ENCODE measurements around the gene INTS3.
A peak's percentile ranks its signal among the peaks of the same experiment; 100 is the strongest.

The INTS3 gene

GRCh38 chr1:153727463-153728304 is at the start of gene INTS3:
INTS3 (plus strand) TSS chr1:153728050; CDS start chr1:153728635, 585 bp downstream.
- peak; percentile 99 for DNase-seq (ENCODE audit: low spot score)

DNA sequence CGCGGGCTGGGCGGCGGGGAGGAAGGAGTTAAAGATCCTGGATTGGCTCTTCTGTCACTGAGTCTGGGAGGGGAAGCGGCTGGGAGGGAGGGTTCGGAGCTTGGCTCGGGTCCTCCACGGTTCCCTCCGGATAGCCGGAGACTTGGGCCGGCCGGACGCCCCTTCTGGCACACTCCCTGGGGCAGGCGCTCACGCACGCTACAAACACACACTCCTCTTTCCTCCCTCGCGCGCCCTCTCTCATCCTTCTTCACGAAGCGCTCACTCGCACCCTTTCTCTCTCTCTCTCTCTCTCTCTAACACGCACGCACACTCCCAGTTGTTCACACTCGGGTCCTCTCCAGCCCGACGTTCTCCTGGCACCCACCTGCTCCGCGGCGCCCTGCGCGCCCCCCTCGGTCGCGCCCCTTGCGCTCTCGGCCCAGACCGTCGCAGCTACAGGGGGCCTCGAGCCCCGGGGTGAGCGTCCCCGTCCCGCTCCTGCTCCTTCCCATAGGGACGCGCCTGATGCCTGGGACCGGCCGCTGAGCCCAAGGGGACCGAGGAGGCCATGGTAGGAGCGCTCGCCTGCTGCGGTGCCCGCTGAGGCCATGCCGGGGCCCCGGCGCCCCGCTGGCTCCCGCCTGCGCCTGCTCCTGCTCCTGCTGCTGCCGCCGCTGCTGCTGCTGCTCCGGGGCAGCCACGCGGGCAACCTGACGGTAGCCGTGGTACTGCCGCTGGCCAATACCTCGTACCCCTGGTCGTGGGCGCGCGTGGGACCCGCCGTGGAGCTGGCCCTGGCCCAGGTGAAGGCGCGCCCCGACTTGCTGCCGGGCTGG is 49.1 kb upstream of the INTS3 start, which contains the start of gene NPR1:
Gene NPR1 (plus strand): TSS at position 170 of the 818 bp plus-strand sequence. CDS start 421 bp downstream, at position 591.
- no peak for DNase-seq (ENCODE audit: low spot score)

DNA sequence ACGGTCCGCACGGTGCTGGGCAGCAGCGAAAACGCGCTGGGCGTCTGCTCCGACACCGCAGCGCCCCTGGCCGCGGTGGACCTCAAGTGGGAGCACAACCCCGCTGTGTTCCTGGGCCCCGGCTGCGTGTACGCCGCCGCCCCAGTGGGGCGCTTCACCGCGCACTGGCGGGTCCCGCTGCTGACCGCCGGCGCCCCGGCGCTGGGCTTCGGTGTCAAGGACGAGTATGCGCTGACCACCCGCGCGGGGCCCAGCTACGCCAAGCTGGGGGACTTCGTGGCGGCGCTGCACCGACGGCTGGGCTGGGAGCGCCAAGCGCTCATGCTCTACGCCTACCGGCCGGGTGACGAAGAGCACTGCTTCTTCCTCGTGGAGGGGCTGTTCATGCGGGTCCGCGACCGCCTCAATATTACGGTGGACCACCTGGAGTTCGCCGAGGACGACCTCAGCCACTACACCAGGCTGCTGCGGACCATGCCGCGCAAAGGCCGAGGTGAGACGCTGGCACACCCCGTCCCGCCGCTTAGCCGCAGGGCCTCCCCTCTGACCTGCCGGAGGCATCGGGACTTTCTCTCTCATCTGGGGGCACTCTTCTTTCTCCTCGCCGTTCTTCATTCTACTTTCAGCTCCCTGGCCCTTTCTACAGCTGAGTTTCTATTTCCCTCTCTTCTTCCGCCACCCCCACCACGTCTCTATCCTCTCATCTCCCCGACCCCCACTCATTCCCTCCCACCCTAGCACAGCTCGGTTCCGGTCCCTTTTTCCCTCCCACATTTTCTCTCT is 48.3 kb upstream of the INTS3 start:
- DNase-seq (ENCODE audit: low spot score) = no peak

GRCh38 chr1:153680120-153680403 is 47.8 kb upstream of the INTS3 start:
- DNase-seq (ENCODE audit: low spot score) = no peak

GRCh38 chr1:153682730-153683129 is 45.1 kb upstream of the INTS3 start:
- no peak for DNase-seq (ENCODE audit: low spot score)

- no peak for DNase-seq (ENCODE audit: low spot score)
Measured at GRCh38 chr1:153683854-153684253, 44.0 kb upstream of the INTS3 start.

DNA sequence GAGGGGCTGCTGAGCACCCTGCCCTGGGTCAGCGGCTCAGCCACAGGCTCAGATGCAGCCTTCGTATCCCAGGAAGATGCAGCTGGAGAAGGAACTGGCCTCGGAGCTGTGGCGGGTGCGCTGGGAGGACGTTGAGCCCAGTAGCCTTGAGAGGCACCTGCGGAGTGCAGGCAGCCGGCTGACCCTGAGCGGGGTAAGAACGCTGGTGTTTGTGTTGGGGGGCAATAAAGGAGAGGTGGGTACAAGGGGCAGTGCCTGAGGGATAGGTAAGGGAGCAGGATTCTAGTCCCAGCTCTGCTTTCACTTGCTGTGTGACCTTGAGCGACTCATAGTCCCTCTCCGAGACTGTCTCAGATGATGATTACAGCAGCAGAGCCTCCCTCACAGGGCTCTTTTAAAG is 43.0 kb upstream of the INTS3 start:
- DNase-seq (ENCODE audit: low spot score) = no peak

- DNase-seq (ENCODE audit: low spot score) = no peak
Measured at GRCh38 chr1:153685544-153686340, 42.1 kb upstream of the INTS3 start.

DNA sequence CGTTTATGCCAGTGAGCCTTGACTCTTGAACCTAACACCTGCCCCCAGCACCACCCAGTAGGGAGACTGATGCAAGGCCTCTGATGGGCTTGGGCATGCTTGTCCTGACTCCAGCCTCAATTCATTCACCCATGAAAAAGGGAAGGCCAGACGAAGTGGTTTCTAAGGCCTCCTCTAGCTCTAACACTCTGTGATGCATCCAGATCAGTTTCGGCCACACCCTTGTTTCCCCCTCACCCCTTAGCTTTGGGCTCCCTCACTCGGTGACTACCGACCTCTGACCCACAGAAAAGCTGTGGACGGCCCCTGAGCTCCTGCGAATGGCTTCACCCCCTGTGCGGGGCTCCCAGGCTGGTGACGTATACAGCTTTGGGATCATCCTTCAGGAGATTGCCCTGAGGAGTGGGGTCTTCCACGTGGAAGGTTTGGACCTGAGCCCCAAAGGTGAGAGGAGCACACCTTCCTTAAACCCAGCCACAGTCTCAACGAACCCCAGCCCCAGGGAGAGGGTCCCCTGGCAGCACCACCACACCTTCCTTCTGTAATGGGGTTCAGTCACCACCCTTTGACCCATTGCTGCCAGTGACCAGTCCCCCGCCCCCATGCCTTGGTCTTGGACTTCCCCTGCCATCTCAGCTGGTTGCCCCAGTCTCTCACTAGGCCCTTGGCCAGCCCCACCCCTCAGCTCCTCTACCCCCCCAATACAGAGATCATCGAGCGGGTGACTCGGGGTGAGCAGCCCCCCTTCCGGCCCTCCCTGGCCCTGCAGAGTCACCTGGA is 40.3 kb upstream of the INTS3 start:
- no peak for DNase-seq (ENCODE audit: low spot score)

DNA sequence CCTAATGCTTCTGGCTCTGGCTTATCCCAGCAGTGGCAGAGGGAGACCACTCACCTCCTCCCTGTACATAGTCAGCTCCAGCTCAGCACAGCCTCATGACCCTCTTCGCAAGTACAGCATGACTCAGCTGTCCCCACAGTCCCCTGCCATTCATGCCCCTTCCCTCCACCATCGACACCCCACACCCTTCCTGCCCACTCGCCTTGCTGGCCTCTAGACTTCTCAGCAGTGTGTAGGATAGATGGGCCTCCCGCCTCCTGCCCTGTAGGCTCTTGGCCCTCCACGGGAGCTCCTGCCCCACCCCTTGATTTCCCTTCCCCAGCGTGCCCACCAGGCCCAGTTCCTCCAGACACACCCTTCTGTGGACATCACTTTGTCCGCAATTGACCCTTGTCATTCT is 39.6 kb upstream of the INTS3 start:
- DNase-seq (ENCODE audit: low spot score) = no peak

DNA sequence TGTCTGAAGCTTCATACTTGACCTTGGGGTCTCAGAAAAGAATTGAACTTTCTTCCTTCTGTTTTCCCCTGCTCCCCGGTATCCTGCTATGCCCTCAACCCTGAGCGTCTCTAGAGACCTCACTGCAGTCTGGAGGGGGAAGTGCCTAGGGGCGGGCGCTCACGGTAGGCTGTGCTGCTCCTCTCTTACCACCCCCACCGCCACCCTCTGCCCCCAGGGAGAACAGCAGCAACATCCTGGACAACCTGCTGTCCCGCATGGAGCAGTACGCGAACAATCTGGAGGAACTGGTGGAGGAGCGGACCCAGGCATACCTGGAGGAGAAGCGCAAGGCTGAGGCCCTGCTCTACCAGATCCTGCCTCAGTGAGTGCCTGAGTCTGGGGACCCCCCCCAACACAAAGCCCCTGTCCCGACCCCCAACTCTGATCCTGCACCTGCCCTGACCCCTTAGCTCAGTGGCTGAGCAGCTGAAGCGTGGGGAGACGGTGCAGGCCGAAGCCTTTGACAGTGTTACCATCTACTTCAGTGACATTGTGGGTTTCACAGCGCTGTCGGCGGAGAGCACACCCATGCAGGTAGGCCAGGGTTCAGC is 39.0 kb upstream of the INTS3 start:
- DNase-seq (ENCODE audit: low spot score) = no peak

DNA sequence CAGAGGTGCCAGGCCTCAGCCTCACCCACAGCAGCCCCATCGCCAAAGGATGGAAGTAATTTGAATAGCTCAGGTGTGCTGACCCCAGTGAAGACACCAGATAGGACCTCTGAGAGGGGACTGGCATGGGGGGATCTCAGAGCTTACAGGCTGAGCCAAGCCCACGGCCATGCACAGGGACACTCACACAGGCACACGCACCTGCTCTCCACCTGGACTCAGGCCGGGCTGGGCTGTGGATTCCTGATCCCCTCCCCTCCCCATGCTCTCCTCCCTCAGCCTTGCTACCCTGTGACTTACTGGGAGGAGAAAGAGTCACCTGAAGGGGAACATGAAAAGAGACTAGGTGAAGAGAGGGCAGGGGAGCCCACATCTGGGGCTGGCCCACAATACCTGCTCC is 34.4 kb upstream of the INTS3 start:
- no peak for DNase-seq (ENCODE audit: low spot score)

- DNase-seq (ENCODE audit: low spot score) = no peak
Measured at GRCh38 chr1:153696741-153697140, 31.1 kb upstream of the INTS3 start.

DNA sequence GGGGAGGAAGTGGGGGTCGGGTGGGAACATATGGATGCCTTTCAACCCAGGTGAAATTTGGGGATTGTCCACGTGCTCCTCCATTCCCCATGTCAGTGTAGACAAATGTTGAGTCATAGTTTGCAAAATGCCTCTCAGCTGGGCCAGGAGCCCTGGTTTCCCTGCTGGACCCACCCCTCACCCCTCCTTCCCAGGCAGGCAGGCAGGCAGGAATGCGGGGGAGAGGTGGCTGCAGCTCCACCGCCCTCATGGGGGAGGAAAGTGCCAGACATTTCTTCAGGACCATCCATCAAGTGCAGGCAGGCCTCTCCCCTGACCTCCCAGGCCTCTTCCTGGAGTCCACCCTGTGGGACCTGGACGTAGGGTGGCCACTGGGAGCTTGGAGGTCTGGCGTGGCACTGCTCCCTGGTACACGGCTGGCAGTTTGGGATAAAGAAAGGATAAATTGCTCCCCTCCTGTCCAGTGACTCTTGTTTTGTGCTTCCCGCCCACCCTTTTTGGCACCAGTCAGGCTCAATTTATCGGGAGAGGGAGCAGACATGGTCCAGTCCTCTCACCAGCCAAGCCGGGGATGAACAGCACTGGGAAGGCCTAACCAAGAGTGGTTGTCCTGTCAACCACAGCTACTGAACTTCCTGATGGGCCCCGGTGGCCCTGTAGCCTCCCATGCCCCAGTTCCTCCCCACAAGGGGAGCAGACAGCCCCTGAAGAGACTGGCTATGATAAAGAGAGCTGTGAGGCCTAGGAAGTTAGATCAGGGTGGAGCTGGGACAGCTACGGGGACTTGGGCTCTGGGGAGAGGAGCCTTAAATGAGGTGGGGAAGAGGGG is 30.4 kb upstream of the INTS3 start:
- DNase-seq (ENCODE audit: low spot score) = no peak

DNA sequence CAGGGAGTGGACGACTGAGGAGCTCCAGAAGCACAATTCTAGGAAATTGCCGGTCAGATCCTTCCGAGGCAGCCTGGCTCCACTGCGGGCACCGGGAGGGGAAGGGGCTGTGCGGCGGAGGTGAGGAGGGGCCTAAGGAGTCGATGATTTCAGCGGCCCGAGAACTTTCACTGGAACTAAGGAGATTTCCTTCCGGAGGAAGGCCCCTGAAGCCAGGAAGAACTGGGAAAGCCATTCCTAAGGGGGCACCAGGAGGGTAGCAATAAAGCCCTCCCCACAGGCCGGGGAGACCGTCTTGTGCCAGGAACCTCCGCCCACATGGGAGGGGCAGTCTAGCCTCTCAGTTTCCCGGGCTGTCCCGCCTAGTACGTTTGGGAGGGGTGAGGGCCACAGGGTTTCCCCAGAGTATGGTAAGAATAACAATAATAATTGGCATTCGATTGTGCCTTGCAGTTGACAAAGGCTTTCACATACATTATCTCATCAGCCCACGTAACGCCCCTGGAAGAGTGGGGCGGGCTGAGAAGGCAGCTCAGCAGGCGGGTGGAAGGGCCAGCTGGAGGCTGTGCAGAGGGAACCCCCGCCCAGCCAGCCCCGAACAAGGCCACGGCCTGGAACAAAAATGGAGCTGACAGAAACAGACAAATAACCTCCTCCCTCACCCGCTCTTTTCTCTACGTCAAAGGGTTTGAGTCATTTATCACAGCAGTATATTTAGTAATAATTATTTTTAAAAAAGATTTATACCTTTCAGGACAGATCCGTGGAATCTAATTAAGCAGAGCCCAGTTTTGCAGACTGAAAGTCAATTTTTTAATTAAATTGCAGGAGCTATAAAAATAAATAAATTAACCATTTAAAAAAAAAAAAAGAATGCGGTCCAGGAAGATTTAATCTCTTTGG is 29.6 kb upstream of the INTS3 start:
- DNase-seq (ENCODE audit: low spot score) = peak; percentile 24

GRCh38 chr1:153698923-153699714 is 28.7 kb upstream of the INTS3 start:
- DNase-seq (ENCODE audit: low spot score) = no peak

GRCh38 chr1:153699768-153700167 is 28.1 kb upstream of the INTS3 start:
- no peak for DNase-seq (ENCODE audit: low spot score)

DNA sequence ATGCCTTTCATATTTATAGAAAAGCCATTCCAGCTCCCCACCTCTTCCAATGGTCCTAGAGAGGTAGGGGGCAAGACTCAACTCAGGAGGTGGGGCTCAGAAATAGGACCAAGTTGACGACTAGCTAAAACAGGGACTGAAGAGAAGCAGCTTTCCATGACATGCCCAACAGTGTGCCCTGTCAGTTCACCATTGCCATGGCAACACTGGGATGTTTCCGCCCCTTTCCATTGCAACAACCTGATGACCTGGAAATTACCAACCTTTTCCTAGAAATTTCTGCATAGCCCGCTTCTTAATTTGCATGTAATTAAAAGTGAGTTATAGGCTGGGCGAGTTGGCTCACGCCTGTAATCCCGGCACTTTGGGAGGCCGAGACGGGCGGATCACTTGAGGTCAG is 22.4 kb upstream of the INTS3 start:
- no peak for DNase-seq (ENCODE audit: low spot score)
